ENCODE results near the gene WNT7B. TPM values are rescaled to one million over a fixed set of nuclear protein-coding genes. Genes with fewer than 3 reads are reported as not detected.

The WNT7B gene
- total and polyA plus RNA-seq, 2 experiments from 2014 or later = 0.10 TPM; not detected in 1

- peaks cover 9% of the 10 kb centered on the region for H3K4me1 Mint-ChIP-seq
- peak; percentile 90 for DNase-seq (ENCODE audit: low spot score)
- peak overlapping the region; percentile 94 for H2AFZ ChIP-seq
- peaks cover 3% of the 10 kb centered on the region; the same call in 1 of the 2 replicates for H3K4me1 ChIP-seq (ENCODE audit: insufficient read depth)
- H3K4me3 Mint-ChIP-seq = peak overlapping the region; percentile 87
- H3K9me2 ChIP-seq (ENCODE audit: insufficient read depth) = no peaks in the 10 kb centered on the region
- no peaks in the 10 kb centered on the region for H3K36me3 ChIP-seq (ENCODE audit: insufficient read depth)
- TF ChIP-seq POLR2AphosphoS5 (IDR thresholded peaks at IDR 0.05; ENCODE audit: low read depth) (peak; percentile 61), CREB1 (CRISPR knock-in tag; IDR thresholded peaks at IDR 0.05; ENCODE audit: low read depth) (peak; percentile 35; the same call in 1 of the 2 replicates), NANOG (IDR thresholded peaks at IDR 0.05; ENCODE audit: borderline replicate concordance) (no peak), EZH2 (IDR thresholded peaks at IDR 0.05; ENCODE audit: low read depth, unreplicated experiment) (no peak), EZH2phosphoT487 (IDR thresholded peaks at IDR 0.05; ENCODE audit: unreplicated experiment) (no peak), JUNB (IDR thresholded peaks at IDR 0.05; ENCODE audit: unreplicated experiment) (no peak), ZNF114 (CRISPR knock-in tag; IDR thresholded peaks at IDR 0.05) (no peak), ETS1 (IDR thresholded peaks at IDR 0.05) (no peak), ZNF331 (CRISPR knock-in tag; IDR thresholded peaks at IDR 0.05; ENCODE audit: low read depth) (no peak), STAT1 (IDR thresholded peaks at IDR 0.05; ENCODE audit: unreplicated experiment) (no peak), CTCF (conservative IDR thresholded peaks at IDR 0.05; ENCODE audit: low read depth in 2 of 2) (peak; percentile 62 to 71)
- TF ChIP-seq, protein P1, sequence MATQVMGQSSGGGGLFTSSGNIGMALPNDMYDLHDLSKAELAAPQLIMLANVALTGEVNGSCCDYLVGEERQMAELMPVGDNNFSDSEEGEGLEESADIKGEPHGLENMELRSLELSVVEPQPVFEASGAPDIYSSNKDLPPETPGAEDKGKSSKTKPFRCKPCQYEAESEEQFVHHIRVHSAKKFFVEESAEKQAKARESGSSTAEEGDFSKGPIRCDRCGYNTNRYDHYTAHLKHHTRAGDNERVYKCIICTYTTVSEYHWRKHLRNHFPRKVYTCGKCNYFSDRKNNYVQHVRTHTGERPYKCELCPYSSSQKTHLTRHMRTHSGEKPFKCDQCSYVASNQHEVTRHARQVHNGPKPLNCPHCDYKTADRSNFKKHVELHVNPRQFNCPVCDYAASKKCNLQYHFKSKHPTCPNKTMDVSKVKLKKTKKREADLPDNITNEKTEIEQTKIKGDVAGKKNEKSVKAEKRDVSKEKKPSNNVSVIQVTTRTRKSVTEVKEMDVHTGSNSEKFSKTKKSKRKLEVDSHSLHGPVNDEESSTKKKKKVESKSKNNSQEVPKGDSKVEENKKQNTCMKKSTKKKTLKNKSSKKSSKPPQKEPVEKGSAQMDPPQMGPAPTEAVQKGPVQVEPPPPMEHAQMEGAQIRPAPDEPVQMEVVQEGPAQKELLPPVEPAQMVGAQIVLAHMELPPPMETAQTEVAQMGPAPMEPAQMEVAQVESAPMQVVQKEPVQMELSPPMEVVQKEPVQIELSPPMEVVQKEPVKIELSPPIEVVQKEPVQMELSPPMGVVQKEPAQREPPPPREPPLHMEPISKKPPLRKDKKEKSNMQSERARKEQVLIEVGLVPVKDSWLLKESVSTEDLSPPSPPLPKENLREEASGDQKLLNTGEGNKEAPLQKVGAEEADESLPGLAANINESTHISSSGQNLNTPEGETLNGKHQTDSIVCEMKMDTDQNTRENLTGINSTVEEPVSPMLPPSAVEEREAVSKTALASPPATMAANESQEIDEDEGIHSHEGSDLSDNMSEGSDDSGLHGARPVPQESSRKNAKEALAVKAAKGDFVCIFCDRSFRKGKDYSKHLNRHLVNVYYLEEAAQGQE (IDR thresholded peaks at IDR 0.05; ENCODE audit: unreplicated experiment) = no peak
- TF ChIP-seq, protein P2, sequence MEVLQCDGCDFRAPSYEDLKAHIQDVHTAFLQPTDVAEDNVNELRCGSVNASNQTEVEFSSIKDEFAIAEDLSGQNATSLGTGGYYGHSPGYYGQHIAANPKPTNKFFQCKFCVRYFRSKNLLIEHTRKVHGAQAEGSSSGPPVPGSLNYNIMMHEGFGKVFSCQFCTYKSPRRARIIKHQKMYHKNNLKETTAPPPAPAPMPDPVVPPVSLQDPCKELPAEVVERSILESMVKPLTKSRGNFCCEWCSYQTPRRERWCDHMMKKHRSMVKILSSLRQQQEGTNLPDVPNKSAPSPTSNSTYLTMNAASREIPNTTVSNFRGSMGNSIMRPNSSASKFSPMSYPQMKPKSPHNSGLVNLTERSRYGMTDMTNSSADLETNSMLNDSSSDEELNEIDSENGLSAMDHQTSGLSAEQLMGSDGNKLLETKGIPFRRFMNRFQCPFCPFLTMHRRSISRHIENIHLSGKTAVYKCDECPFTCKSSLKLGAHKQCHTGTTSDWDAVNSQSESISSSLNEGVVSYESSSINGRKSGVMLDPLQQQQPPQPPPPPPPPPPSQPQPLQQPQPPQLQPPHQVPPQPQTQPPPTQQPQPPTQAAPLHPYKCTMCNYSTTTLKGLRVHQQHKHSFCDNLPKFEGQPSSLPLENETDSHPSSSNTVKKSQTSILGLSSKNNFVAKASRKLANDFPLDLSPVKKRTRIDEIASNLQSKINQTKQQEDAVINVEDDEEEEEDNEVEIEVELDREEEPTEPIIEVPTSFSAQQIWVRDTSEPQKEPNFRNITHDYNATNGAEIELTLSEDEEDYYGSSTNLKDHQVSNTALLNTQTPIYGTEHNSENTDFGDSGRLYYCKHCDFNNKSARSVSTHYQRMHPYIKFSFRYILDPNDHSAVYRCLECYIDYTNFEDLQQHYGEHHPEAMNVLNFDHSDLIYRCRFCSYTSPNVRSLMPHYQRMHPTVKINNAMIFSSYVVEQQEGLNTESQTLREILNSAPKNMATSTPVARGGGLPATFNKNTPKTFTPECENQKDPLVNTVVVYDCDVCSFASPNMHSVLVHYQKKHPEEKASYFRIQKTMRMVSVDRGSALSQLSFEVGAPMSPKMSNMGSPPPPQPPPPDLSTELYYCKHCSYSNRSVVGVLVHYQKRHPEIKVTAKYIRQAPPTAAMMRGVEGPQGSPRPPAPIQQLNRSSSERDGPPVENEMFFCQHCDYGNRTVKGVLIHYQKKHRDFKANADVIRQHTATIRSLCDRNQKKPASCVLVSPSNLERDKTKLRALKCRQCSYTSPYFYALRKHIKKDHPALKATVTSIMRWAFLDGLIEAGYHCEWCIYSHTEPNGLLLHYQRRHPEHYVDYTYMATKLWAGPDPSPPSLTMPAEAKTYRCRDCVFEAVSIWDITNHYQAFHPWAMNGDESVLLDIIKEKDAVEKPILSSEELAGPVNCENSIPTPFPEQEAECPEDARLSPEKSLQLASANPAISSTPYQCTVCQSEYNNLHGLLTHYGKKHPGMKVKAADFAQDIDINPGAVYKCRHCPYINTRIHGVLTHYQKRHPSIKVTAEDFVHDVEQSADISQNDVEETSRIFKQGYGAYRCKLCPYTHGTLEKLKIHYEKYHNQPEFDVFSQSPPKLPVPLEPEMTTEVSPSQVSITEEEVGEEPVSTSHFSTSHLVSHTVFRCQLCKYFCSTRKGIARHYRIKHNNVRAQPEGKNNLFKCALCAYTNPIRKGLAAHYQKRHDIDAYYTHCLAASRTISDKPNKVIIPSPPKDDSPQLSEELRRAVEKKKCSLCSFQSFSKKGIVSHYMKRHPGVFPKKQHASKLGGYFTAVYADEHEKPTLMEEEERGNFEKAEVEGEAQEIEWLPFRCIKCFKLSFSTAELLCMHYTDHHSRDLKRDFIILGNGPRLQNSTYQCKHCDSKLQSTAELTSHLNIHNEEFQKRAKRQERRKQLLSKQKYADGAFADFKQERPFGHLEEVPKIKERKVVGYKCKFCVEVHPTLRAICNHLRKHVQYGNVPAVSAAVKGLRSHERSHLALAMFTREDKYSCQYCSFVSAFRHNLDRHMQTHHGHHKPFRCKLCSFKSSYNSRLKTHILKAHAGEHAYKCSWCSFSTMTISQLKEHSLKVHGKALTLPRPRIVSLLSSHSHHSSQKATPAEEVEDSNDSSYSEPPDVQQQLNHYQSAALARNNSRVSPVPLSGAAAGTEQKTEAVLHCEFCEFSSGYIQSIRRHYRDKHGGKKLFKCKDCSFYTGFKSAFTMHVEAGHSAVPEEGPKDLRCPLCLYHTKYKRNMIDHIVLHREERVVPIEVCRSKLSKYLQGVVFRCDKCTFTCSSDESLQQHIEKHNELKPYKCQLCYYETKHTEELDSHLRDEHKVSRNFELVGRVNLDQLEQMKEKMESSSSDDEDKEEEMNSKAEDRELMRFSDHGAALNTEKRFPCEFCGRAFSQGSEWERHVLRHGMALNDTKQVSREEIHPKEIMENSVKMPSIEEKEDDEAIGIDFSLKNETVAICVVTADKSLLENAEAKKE (CRISPR knock-in tag; IDR thresholded peaks at IDR 0.05) = no peak
- H3K27ac Mint-ChIP-seq = peak overlapping the region; percentile 88
- no peaks in the 10 kb centered on the region for H3K27me3 ChIP-seq (ENCODE audit: insufficient read depth)
- H3K4me2 ChIP-seq = peak overlapping the region; percentile 89
- no peaks in the 10 kb centered on the region for H3K36me3 Mint-ChIP-seq (ENCODE audit: low read depth)
- H3K27me3 Mint-ChIP-seq (ENCODE audit: insufficient read depth, low read depth, poor library complexity) = peaks cover 11% of the 10 kb centered on the region
- no peaks in the 10 kb centered on the region for H3F3A ChIP-seq (replicated peaks; ENCODE audit: low read depth)
- H3K4me3 ChIP-seq = peak overlapping the region; percentile 77
- H3K79me2 ChIP-seq (replicated peaks; ENCODE audit: insufficient read depth) = no peaks in the 10 kb centered on the region
- no peaks in the 10 kb centered on the region for H3K9me3 Mint-ChIP-seq
- ATAC-seq = peak; percentile 85
- peak overlapping the region; percentile 72 for H3K27ac ChIP-seq (ENCODE audit: low read depth)
- no peaks in the 10 kb centered on the region for H4K20me1 ChIP-seq (replicated peaks; ENCODE audit: insufficient read depth)
Observed at GRCh38 chr22:46013460-46014416, 36.8 kb upstream of the WNT7B start.

Data from GM23338 (cell line).